SK-N-SH (cell line): Measurements from ENCODE around the gene MYO18A.

ENCODE experiments used
- RAD21 ChIP-seq: IDR thresholded peaks from 2 replicates; pipeline ENCODE4 v1.6.1; 2012; ENCODE audit warnings: mild to moderate bottlenecking, low read length
- TF ChIP-seq, protein P1 (sequence below): fragments of 200-600 bp; sonication (generic); IDR thresholded peaks from 2 replicates; pipeline ENCODE4 v1.6.1; 2017; ENCODE audit warnings: antibody characterized with exemption, mild to moderate bottlenecking, moderate library complexity

DNA sequence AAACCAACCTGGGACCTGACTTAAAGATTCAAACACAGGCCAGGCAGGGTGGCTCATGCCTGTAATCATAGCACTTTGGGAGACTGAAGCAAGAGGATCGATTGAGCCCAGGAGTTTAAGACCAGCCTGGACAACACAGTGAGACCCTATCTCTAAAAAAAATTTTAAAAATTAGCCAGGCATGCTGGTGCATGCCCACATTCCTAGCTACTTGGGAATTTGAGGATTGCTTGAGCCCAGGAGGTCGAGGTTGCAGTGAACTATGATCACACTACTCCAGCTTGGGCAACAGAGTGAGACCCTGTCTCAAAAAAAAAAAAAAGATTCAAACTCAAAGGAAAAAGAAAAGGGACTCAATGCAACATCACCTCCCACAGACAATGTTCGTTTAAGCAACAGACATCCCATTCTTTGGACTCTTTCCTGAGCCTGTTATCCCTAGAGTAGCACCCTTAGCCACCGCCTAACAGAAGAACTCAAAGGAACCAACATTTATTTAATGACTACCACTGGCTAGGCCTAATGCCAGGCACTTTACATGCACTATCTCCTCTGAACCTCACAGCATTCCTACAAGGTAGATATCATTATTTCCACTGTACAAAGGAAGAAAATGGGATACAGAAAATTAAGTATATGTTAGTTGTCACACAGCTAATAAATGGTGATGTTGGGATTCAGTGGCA is 12.7 kb downstream of the MYO18A start:
- no peak for TF ChIP-seq RAD21
- TF ChIP-seq, protein P1, sequence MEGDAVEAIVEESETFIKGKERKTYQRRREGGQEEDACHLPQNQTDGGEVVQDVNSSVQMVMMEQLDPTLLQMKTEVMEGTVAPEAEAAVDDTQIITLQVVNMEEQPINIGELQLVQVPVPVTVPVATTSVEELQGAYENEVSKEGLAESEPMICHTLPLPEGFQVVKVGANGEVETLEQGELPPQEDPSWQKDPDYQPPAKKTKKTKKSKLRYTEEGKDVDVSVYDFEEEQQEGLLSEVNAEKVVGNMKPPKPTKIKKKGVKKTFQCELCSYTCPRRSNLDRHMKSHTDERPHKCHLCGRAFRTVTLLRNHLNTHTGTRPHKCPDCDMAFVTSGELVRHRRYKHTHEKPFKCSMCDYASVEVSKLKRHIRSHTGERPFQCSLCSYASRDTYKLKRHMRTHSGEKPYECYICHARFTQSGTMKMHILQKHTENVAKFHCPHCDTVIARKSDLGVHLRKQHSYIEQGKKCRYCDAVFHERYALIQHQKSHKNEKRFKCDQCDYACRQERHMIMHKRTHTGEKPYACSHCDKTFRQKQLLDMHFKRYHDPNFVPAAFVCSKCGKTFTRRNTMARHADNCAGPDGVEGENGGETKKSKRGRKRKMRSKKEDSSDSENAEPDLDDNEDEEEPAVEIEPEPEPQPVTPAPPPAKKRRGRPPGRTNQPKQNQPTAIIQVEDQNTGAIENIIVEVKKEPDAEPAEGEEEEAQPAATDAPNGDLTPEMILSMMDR = no peak
